HG03520 (cell line): ENCODE results near the gene ALDH8A1.
A peak's percentile ranks its signal among the peaks of the same experiment; 100 is the strongest.

Source experiments
- ATAC-seq: cut with Tn5 transposase; IDR thresholded peaks from one replicate; pipeline ENCODE4 v1.9.1; 2021; ENCODE audit warnings: mild to moderate bottlenecking, moderate library complexity; ENCODE audit not compliant: unreplicated experiment

Gene ALDH8A1, protein sequence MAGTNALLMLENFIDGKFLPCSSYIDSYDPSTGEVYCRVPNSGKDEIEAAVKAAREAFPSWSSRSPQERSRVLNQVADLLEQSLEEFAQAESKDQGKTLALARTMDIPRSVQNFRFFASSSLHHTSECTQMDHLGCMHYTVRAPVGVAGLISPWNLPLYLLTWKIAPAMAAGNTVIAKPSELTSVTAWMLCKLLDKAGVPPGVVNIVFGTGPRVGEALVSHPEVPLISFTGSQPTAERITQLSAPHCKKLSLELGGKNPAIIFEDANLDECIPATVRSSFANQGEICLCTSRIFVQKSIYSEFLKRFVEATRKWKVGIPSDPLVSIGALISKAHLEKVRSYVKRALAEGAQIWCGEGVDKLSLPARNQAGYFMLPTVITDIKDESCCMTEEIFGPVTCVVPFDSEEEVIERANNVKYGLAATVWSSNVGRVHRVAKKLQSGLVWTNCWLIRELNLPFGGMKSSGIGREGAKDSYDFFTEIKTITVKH

GRCh38 chr6:134949927-134950326, at the start of gene ALDH8A1:
ALDH8A1 (minus strand) TSS chr6:134950101; CDS start chr6:134950053, 48 bp downstream.
- ATAC-seq: no peak

- no peak for ATAC-seq
Measured at GRCh38 chr6:134999107-134999506, 49.2 kb upstream of the ALDH8A1 start.

DNA sequence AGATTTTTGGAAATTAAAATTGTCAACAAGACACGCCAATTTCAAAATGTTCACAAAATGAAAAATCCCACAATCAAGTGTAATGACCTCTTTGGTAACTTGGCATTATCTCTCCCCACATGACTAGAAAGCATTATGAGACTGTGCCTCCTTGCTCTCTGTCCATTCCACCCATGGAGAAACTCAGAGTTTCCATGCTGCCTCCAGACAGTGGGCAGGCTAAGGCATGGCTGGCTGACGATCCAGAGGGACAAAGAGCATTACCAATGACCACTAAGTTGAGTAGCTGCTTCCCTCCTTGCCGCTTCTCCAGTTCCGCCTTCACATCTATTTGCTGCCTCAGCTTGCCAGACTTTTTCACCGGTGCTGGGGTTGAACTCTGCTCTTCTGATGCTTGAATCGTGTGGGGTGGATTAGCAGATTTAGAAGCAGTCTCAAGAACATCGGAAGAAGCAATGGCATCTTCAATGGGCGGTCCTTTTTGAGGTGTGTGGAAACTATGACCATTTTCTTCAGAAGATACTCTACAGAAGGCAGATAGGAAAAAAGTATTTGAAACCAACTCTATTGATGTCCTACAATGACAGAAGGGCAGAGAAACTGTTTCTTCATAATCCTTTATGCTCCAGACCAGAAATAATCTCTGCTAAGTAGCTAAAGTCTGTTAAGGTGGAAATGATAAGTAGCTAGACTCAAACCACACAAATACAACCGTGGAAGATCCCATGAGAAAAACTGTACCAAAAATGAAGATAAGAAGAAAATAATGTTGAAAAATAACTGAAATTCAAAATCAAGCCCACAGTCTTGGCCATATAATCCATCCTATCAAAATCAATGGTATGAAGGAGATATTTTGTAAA, 47.5 kb upstream of the ALDH8A1 start:
- ATAC-seq: no peak

- no peak for ATAC-seq
Measured at GRCh38 chr6:134995536-134995935, 45.6 kb upstream of the ALDH8A1 start.

DNA sequence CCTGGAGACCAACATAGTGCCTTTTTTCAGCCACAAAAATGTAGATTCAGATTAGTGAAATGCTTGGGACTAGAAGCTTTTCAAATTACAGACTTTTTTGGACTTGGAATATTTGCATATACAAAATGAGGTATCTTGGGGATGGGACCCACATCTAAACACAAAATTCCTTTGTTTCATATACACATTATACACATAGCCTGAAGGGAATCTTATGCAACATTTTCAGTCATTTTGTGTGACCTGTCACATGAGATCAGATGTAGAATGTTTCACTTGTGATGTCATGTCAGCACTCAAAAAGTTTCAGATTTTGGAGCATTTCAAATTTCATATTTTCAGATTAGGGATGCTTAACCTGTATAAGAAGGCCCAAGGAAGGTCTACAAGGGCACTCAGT, 44.5 kb upstream of the ALDH8A1 start:
- ATAC-seq: no peak

- no peak for ATAC-seq
Measured at GRCh38 chr6:134992155-134992554, 42.3 kb upstream of the ALDH8A1 start.

DNA sequence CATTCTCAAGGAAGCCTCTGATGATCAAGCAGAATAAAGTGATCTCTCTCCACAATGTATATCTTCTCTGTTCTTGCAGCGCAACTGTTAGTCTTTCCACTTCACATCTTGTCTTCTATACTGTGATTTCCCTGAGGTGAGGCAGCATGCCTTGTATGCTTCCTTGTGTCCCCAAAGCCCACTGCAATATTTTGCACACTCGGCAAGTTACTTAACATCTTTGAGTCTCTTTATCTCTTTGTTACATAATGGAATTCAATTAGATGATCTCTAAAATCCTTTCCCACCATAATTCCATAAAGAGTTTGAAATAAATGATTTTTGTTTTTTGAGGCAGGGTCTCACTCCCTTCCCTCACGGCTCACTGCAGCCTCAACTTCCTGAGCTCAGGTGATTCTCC, 40.4 kb upstream of the ALDH8A1 start:
- no peak for ATAC-seq

GRCh38 chr6:134984821-134985220, 34.9 kb upstream of the ALDH8A1 start:
- no peak for ATAC-seq

- ATAC-seq: no peak
Measured at GRCh38 chr6:134983823-134984222, 33.9 kb upstream of the ALDH8A1 start.

- no peak for ATAC-seq
Measured at GRCh38 chr6:134982161-134982560, 32.3 kb upstream of the ALDH8A1 start.

- ATAC-seq: no peak
Measured at GRCh38 chr6:134980846-134981245, 30.9 kb upstream of the ALDH8A1 start.

DNA sequence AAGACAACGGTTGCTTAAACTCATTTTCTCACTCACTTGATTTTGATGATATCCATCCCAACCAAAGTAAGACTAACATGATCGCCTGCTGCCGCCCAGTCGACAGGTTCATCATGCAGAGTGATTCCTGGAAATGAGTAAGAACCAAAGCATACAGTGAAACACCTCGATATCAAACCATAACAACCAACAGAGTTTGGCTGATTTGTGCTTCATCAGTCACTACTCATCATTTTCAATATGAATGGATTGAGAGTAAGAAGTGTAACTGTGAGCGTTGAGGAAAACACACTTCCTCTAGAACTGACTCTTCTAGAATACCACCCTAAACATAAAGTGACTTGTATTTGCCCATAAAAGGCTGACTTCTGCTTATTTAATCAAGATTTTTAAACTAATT, 29.2 kb upstream of the ALDH8A1 start:
- peak; percentile 79 for ATAC-seq

DNA sequence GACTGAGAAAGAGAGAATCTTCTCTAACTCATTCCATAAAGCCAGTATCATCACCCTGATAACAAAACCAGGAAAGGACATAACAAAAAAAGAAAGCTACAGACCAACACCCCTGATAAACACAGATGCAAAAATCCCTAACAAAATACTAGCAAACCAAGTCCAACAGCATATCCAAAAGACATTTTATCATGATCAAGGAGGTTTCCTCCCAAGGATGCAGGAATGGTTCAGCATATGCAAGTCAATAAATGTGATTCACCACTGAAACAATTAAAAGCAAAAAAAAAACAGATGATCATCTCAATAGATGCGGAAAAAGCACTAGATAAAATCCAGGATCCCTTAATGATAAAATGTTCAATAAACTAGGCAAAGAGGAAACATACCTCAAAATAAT, 24.5 kb upstream of the ALDH8A1 start:
- ATAC-seq: no peak

GRCh38 chr6:134967711-134968110, 17.8 kb upstream of the ALDH8A1 start:
- ATAC-seq: no peak

DNA sequence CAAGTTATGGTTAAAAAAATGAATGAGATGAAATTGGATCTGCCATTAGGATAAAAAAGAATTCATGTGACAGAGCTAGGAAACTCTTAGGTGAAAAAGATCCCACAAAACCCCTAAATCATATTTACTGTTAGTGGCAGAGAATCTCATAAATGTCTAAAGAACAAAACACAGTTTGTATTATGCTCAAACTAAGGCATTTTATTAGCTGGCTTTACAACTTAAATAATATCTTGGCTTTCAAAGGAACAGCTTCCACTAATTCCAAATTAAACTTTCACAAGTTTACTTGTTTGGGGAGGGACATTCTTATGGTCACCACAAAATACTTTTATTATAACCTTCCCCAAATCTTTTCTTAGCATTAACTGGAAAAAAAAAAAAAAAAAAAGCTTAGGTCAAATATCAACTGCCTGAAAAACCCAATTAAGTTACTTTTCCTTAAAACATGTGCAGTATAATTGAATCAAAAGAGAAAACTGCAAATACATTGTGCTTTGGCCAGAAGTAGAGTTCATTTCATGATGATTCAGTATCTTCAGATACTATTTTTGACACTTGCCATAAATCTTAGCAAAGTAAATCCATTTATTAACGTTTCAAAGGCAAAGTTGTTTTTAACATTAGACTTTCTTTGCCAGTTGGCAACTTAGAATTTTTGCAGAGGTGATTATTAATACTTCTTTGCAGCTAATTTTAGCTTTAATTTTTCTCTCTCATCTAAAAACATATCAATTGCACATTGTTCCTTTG, 14.7 kb upstream of the ALDH8A1 start:
- no peak for ATAC-seq

- no peak for ATAC-seq
Measured at GRCh38 chr6:134962421-134962820, 12.5 kb upstream of the ALDH8A1 start.

- ATAC-seq: no peak
Measured at GRCh38 chr6:134961366-134961765, 11.5 kb upstream of the ALDH8A1 start.

DNA sequence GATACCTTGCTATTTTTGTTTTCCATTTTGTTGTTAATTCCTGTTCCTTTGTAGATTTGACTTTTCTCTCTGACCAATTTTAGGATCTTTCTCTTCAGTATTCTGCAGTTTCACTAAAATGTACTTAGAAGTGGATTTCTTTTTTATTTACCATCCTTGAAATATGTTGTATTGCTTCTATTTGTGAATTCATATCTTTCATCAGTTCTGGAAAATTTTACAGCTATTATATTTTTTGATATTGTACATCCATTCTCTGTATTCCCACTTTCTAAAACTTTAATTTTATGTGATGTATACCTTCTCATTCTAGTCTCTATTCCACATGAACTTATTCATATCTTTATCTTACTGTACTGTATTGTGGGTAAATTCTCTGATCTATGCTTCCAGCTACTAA, 9.7 kb upstream of the ALDH8A1 start:
- ATAC-seq: no peak

DNA sequence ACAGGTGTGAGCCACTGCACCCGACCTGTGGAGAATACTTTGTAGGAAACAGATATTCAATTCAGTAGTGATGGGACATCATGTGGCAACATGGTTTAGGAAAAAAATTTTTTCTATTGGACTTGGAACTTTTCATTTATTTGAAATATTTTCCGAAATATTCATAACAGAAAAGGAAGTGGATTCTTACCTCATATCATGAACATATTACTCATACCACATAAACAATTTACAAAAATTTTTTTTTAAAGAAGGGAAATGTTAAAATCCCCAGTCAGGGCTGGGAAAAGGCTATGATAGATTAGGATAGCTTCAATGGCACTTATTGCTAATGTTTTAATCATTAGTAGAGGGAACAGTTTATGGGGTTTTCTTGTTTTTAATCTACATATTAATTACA, 6.8 kb upstream of the ALDH8A1 start:
- ATAC-seq: no peak

GRCh38 chr6:134956032-134956431, 6.1 kb upstream of the ALDH8A1 start:
- ATAC-seq: no peak
